HCT116 (cell line): ENCODE data around the gene NEK11.

Experiments
- CEBPB ChIP-seq: IDR thresholded peaks from 2 replicates; pipeline ENCODE4 v1.6.1; 2012; ENCODE audit warnings: low read depth
- ELF1 ChIP-seq: IDR thresholded peaks from 2 replicates; pipeline ENCODE4 v1.6.1; 2012; ENCODE audit warnings: low read depth, borderline replicate concordance
- EZH2 ChIP-seq: fragments of 200-600 bp; sonication (generic); IDR thresholded peaks from 2 replicates; pipeline ENCODE4 v1.6.1; 2017; ENCODE audit warnings: antibody characterized with exemption, mixed run types
- EZH2phosphoT487 ChIP-seq: fragments of 200-600 bp; IDR thresholded peaks from 2 replicates; pipeline ENCODE4 v1.6.1; 2018; ENCODE audit warnings: antibody characterized with exemption, borderline replicate concordance
- JUND ChIP-seq: IDR thresholded peaks from 2 replicates; pipeline ENCODE4 v1.6.1; 2012
- POLR2A ChIP-seq: IDR thresholded peaks from 2 replicates; pipeline ENCODE4 v1.7.0; 2011; ENCODE audit warnings: borderline replicate concordance; ENCODE audit not compliant: insufficient read depth, insufficient read length; ENCODE audit errors: extremely low read depth
- POLR2AphosphoS5 ChIP-seq: IDR thresholded peaks from 2 replicates; pipeline ENCODE4 v1.6.1; 2011; ENCODE audit warnings: mild to moderate bottlenecking, low read depth, low read length, moderate library complexity
- TCF7L2 ChIP-seq: IDR thresholded peaks from 2 replicates; pipeline ENCODE4 v1.7.0; 2011; ENCODE audit warnings: borderline replicate concordance, inconsistent platforms; ENCODE audit not compliant: insufficient read depth, insufficient read length; ENCODE audit errors: extremely low read depth
- TF ChIP-seq, protein P1 (sequence below), 3 experiments: fragments of 200-600 bp in 1 of 3; sonication (generic) in 1 of 3; IDR thresholded peaks in 2 of 3; conservative IDR thresholded peaks in 1 of 3; 2 replicates each; pipeline ENCODE4 v1.5.1; 2012 to 2017; ENCODE audit warnings: low read depth in 2 of 3, low read length in 2 of 3, antibody characterized with exemption in 1 of 3, borderline replicate concordance in 1 of 3, control low read depth in 1 of 3, mild to moderate bottlenecking in 1 of 3, mixed read lengths in 1 of 3, mixed run types in 1 of 3, moderate library complexity in 1 of 3; ENCODE audit not compliant: insufficient read depth in 1 of 3
- TF ChIP-seq, protein P2 (sequence below): IDR thresholded peaks from 2 replicates; pipeline ENCODE4 v1.6.1; 2011; ENCODE audit warnings: mild to moderate bottlenecking, low read length, moderate library complexity; ENCODE audit not compliant: insufficient replicate concordance; ENCODE audit errors: extremely low read depth

GRCh38 chr3:130979117-130979516 lies 47.6 kb upstream of the NEK11 start:
- TF ChIP-seq, protein P1, sequence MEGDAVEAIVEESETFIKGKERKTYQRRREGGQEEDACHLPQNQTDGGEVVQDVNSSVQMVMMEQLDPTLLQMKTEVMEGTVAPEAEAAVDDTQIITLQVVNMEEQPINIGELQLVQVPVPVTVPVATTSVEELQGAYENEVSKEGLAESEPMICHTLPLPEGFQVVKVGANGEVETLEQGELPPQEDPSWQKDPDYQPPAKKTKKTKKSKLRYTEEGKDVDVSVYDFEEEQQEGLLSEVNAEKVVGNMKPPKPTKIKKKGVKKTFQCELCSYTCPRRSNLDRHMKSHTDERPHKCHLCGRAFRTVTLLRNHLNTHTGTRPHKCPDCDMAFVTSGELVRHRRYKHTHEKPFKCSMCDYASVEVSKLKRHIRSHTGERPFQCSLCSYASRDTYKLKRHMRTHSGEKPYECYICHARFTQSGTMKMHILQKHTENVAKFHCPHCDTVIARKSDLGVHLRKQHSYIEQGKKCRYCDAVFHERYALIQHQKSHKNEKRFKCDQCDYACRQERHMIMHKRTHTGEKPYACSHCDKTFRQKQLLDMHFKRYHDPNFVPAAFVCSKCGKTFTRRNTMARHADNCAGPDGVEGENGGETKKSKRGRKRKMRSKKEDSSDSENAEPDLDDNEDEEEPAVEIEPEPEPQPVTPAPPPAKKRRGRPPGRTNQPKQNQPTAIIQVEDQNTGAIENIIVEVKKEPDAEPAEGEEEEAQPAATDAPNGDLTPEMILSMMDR (IDR thresholded peaks at IDR 0.05 in 2 of 3, conservative IDR thresholded peaks at IDR 0.05 in 1 of 3; ENCODE audit: borderline replicate concordance in 1 of 3, insufficient read depth in 1 of 3, low read depth in 2 of 3, low read length in 2 of 3) = no peak
- TF ChIP-seq POLR2A (no peak), EZH2phosphoT487 (no peak), EZH2 (no peak), TCF7L2 (no peak), CEBPB (no peak), ELF1 (no peak), JUND (no peak), POLR2AphosphoS5 (no peak)
- TF ChIP-seq, protein P2, sequence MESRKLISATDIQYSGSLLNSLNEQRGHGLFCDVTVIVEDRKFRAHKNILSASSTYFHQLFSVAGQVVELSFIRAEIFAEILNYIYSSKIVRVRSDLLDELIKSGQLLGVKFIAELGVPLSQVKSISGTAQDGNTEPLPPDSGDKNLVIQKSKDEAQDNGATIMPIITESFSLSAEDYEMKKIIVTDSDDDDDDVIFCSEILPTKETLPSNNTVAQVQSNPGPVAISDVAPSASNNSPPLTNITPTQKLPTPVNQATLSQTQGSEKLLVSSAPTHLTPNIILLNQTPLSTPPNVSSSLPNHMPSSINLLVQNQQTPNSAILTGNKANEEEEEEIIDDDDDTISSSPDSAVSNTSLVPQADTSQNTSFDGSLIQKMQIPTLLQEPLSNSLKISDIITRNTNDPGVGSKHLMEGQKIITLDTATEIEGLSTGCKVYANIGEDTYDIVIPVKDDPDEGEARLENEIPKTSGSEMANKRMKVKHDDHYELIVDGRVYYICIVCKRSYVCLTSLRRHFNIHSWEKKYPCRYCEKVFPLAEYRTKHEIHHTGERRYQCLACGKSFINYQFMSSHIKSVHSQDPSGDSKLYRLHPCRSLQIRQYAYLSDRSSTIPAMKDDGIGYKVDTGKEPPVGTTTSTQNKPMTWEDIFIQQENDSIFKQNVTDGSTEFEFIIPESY = no peak
